ENCODE results near the gene HM13. TPM values are rescaled to one million over a fixed set of nuclear protein-coding genes. Genes with fewer than 3 reads are reported as not detected.

Gene HM13
- total and polyA plus RNA-seq, 9 of the 15 experiments (the other 6 are each of a cell fraction or from before 2014, with no cell fraction given), result 7.7 to 136 (median 74.5) TPM

DNA sequence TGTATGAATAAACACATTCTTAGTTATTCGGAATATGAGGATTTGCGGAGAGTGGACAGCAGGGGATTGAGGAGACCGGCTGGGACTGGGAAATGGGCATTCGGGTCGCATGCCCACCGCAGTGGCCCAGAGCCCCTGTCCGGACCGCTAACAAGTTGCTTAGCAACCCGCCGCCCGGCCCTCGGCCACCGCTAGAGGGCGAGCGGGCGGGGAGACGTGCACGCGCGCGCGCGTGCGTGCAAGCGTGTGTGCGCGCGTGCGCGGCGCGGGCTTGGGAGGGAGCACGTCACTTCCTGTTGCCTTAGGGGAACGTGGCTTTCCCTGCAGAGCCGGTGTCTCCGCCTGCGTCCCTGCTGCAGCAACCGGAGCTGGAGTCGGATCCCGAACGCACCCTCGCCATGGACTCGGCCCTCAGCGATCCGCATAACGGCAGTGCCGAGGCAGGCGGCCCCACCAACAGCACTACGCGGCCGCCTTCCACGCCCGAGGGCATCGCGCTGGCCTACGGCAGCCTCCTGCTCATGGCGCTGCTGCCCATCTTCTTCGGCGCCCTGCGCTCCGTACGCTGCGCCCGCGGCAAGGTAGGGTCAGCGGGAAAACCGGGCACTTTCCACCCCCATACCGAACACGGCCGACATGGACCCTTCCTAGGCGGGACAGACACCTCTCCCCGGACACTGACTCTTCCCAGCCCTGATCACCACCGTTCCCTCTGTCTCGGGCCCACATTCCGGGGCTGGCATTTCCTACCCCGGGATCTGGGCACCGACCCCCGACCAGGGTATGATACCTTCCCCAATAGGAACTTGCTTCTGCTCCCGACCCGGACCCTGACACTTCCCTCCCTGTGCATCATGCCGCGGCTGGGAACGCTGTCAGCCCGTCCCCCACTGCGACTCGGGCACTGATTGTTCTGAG, at the start of gene HM13 (continued):
- no peak for TF ChIP-seq BCLAF1 (IDR thresholded peaks at IDR 0.05; ENCODE audit: borderline replicate concordance in 1 of 2, control insufficient read depth in 1 of 2, low read depth in 2 of 2, low read length in 1 of 2)
- peak; percentile 93 for TF ChIP-seq ZNF584 (CRISPR knock-in tag; IDR thresholded peaks at IDR 0.05; ENCODE audit: low read depth)
- no peak for TF ChIP-seq ZNF232 (CRISPR knock-in tag; IDR thresholded peaks at IDR 0.05)
- TF ChIP-seq TCF7 (IDR thresholded peaks at IDR 0.05; ENCODE audit: borderline replicate concordance), result peak; percentile 39; the same call in 1 of the 2 replicates
- TF ChIP-seq ZNF280A (IDR thresholded peaks at IDR 0.05; ENCODE audit: low read depth, partially characterized antibody), result no peak
- no peak for TF ChIP-seq NFXL1 (CRISPR knock-in tag; IDR thresholded peaks at IDR 0.05)
- TF ChIP-seq SMARCA4 (IDR thresholded peaks at IDR 0.05), result no peak
- no peak for TF ChIP-seq FOXJ3 (CRISPR knock-in tag; IDR thresholded peaks at IDR 0.05)
- TF ChIP-seq GTF2A2 (tag; IDR thresholded peaks at IDR 0.05), result no peak
- no peak for TF ChIP-seq POLR3A (IDR thresholded peaks at IDR 0.05; ENCODE audit: borderline replicate concordance, extremely low read depth, insufficient read depth, insufficient read length)
- TF ChIP-seq SMAD2 (IDR thresholded peaks at IDR 0.05; ENCODE audit: low read depth, low read length), result no peak
- no peak for TF ChIP-seq ZNF696 (CRISPR knock-in tag; conservative IDR thresholded peaks at IDR 0.05)
- TF ChIP-seq PTRF (tag; IDR thresholded peaks at IDR 0.05), result no peak
- no peak for TF ChIP-seq NCOA1 (IDR thresholded peaks at IDR 0.05; ENCODE audit: low read depth)
- peak; percentile 58; the same call in 1 of the 2 replicates for TF ChIP-seq ZNF592 (IDR thresholded peaks at IDR 0.05)
- peak; percentile 45 for TF ChIP-seq USF1 (CRISPR knock-in tag; IDR thresholded peaks at IDR 0.05)
